ENCODE data around the gene TRPC6. TPM values are rescaled to one million over a fixed set of nuclear protein-coding genes. Genes with fewer than 3 reads are reported as not detected.

Gene TRPC6
- total RNA-seq, 1 experiment from 2014 or later, result 1.3 TPM

GRCh38 chr11:101574886-101575285 lies 8.9 kb downstream of the TRPC6 start (continued):
- TF ChIP-seq, protein P1, sequence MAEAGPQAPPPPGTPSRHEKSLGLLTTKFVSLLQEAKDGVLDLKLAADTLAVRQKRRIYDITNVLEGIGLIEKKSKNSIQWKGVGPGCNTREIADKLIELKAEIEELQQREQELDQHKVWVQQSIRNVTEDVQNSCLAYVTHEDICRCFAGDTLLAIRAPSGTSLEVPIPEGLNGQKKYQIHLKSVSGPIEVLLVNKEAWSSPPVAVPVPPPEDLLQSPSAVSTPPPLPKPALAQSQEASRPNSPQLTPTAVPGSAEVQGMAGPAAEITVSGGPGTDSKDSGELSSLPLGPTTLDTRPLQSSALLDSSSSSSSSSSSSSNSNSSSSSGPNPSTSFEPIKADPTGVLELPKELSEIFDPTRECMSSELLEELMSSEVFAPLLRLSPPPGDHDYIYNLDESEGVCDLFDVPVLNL (CRISPR knock-in tag; IDR thresholded peaks at IDR 0.05; ENCODE audit: borderline replicate concordance, low read depth), result no peak
- TF ChIP-seq ZNF671 (CRISPR knock-in tag; IDR thresholded peaks at IDR 0.05), result no peak
- TF ChIP-seq NFYB (CRISPR knock-in tag; conservative IDR thresholded peaks at IDR 0.05; ENCODE audit: low read depth), result no peak
- TF ChIP-seq, protein P2, sequence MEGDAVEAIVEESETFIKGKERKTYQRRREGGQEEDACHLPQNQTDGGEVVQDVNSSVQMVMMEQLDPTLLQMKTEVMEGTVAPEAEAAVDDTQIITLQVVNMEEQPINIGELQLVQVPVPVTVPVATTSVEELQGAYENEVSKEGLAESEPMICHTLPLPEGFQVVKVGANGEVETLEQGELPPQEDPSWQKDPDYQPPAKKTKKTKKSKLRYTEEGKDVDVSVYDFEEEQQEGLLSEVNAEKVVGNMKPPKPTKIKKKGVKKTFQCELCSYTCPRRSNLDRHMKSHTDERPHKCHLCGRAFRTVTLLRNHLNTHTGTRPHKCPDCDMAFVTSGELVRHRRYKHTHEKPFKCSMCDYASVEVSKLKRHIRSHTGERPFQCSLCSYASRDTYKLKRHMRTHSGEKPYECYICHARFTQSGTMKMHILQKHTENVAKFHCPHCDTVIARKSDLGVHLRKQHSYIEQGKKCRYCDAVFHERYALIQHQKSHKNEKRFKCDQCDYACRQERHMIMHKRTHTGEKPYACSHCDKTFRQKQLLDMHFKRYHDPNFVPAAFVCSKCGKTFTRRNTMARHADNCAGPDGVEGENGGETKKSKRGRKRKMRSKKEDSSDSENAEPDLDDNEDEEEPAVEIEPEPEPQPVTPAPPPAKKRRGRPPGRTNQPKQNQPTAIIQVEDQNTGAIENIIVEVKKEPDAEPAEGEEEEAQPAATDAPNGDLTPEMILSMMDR (IDR thresholded peaks at IDR 0.05), result no peak
- TF ChIP-seq, protein P3, sequence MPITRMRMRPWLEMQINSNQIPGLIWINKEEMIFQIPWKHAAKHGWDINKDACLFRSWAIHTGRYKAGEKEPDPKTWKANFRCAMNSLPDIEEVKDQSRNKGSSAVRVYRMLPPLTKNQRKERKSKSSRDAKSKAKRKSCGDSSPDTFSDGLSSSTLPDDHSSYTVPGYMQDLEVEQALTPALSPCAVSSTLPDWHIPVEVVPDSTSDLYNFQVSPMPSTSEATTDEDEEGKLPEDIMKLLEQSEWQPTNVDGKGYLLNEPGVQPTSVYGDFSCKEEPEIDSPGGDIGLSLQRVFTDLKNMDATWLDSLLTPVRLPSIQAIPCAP (CRISPR knock-in tag; IDR thresholded peaks at IDR 0.05), result no peak
- TF ChIP-seq ZNF425 (CRISPR knock-in tag; conservative IDR thresholded peaks at IDR 0.05), result no peak
- TF ChIP-seq ZNF232 (CRISPR knock-in tag; IDR thresholded peaks at IDR 0.05), result no peak
- TF ChIP-seq JUN (CRISPR knock-in tag; IDR thresholded peaks at IDR 0.05), result no peak

DNA sequence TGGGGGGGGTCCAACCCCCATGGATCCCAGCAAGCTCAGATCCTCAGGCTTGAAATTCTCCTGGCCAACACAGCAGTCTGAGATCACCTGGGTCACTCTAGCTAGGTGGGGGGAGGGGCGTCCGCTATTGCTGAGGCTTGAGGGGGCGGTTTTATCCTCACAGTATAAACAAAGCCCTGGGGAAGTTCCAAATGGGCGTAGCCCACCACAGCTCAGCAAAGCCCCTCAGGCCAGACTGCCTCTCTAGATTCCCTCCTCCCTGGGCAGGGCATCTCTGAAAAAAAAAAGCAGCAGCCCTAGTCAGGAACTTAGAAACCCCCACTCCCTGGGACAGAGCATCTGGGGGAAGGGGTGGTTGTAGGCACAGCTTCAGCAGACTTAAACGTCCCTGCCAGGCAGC lies 16.7 kb downstream of the TRPC6 start:
- peak; percentile 99 for ATAC-seq
- no peaks in the 10 kb centered on the region for H3K27me3 Mint-ChIP-seq (ENCODE audit: low read depth)

GRCh38 chr11:101566626-101567025 lies 17.2 kb downstream of the TRPC6 start:
- POLR2A ChIA-PET, result no interaction called here
- H3K36me3 Mint-ChIP-seq, result no peaks in the 10 kb centered on the region
- CTCF ChIA-PET, result interaction anchor here (0.8 to 1.3 kb wide), 2 partner anchors 18 to 232 kb away, joined by 3 to 4 read pairs; no protein-coding TSS in a partner anchor
- ATAC-seq (peak; percentile 11), DNase-seq (ENCODE audit: low spot score) (peak; percentile 9)
- H3K27ac Mint-ChIP-seq, result no peak overlapping the region
- H3K4me1 Mint-ChIP-seq, result peaks cover 12% of the 10 kb centered on the region
- no peaks in the 10 kb centered on the region for H3K27me3 Mint-ChIP-seq (ENCODE audit: low read depth)
- H3K4me3 Mint-ChIP-seq, result 0 out of 2 replicates have a peak overlapping the region, but pooled peaks have one; percentile 11
- peaks cover 6% of the 10 kb centered on the region for H3K9me3 Mint-ChIP-seq
- TF ChIP-seq ATF2 (CRISPR knock-in tag; IDR thresholded peaks at IDR 0.05; ENCODE audit: borderline replicate concordance, low read depth), result no peak
- TF ChIP-seq SP1 (CRISPR knock-in tag; conservative IDR thresholded peaks at IDR 0.05), result no peak
- TF ChIP-seq ELF4 (CRISPR knock-in tag; IDR thresholded peaks at IDR 0.05; ENCODE audit: low read depth), result no peak
- TF ChIP-seq, protein P4, sequence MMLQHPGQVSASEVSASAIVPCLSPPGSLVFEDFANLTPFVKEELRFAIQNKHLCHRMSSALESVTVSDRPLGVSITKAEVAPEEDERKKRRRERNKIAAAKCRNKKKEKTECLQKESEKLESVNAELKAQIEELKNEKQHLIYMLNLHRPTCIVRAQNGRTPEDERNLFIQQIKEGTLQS (CRISPR knock-in tag; conservative IDR thresholded peaks at IDR 0.05), result no peak
- no peak for TF ChIP-seq ARID4B (CRISPR knock-in tag; IDR thresholded peaks at IDR 0.05; ENCODE audit: borderline replicate concordance)
- no peak for TF ChIP-seq ZNF138 (CRISPR knock-in tag; conservative IDR thresholded peaks at IDR 0.05)
- no peak for TF ChIP-seq MXD4 (CRISPR knock-in tag; IDR thresholded peaks at IDR 0.05; ENCODE audit: borderline replicate concordance)

More for the DNA sequence above, 16.7 kb downstream of the TRPC6 start:
- H3K27ac Mint-ChIP-seq, result no peak overlapping the region
- peaks cover 11% of the 10 kb centered on the region for H3K9me3 Mint-ChIP-seq
- peak; percentile 75 for DNase-seq (ENCODE audit: low spot score)
- no peak for TF ChIP-seq ATF6 (CRISPR knock-in tag; IDR thresholded peaks at IDR 0.05)
- H3K4me1 Mint-ChIP-seq, result peaks cover 12% of the 10 kb centered on the region
- ChIA-PET CTCF (interaction anchor here (0.8 to 1.3 kb wide), 2 partner anchors 18 to 231 kb away, joined by 3 to 4 read pairs; no protein-coding TSS in a partner anchor), POLR2A (no interaction called here)
- H3K36me3 Mint-ChIP-seq, result no peaks in the 10 kb centered on the region
- H3K4me3 Mint-ChIP-seq, result peak overlapping the region; percentile 32

All from WTC11 (cell line).